Measurements from ENCODE around the gene KSR1. TPM values are rescaled to one million over a fixed set of nuclear protein-coding genes. Genes with fewer than 3 reads are reported as not detected.

The KSR1 gene
- total RNA-seq, 1 experiment from 2014 or later: 88.9 TPM

DNA sequence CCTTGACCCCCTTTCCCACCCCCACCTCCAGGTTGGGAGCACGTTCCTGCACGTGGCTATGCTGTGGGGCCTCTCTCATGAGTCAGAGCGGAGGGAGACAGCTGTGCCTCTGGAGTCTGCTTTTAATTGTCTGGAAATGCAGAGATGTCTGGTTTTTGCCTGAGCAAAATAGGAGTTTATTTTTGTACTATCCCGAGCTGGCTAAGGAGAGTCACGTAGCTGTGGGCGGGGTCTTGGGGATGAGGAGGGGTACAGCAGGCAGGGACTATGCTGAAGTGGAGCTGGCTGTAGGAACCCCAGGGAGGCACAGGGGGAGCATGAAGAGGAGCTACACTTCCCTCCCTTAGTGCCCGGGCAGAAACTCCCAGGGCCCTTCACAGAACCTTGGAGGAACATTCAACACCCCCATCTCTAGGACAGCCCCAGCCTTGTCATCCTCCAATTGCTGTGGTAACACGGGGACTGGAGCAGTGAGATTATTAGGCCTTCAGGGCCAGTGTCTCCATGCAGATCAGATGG is 130.0 kb downstream of the KSR1 start:
- Mint-ChIP-seq H3K4me1 (ENCODE audit: low read depth, unreplicated experiment) (no peaks in the 10 kb centered on the region), H3K27ac (ENCODE audit: unreplicated experiment) (no peak overlapping the region), H3K4me3 (ENCODE audit: unreplicated experiment) (no peak overlapping the region), H3K9me3 (ENCODE audit: unreplicated experiment) (no peaks in the 10 kb centered on the region), H3K36me3 (ENCODE audit: insufficient read depth, unreplicated experiment) (peaks cover 36% of the 10 kb centered on the region), H3K27me3 (ENCODE audit: insufficient read depth, unreplicated experiment) (no peaks in the 10 kb centered on the region)
- TF ChIP-seq, protein P1, sequence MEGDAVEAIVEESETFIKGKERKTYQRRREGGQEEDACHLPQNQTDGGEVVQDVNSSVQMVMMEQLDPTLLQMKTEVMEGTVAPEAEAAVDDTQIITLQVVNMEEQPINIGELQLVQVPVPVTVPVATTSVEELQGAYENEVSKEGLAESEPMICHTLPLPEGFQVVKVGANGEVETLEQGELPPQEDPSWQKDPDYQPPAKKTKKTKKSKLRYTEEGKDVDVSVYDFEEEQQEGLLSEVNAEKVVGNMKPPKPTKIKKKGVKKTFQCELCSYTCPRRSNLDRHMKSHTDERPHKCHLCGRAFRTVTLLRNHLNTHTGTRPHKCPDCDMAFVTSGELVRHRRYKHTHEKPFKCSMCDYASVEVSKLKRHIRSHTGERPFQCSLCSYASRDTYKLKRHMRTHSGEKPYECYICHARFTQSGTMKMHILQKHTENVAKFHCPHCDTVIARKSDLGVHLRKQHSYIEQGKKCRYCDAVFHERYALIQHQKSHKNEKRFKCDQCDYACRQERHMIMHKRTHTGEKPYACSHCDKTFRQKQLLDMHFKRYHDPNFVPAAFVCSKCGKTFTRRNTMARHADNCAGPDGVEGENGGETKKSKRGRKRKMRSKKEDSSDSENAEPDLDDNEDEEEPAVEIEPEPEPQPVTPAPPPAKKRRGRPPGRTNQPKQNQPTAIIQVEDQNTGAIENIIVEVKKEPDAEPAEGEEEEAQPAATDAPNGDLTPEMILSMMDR (IDR thresholded peaks at IDR 0.05; ENCODE audit: insufficient read depth in 1 of 2, low read depth in 1 of 2, low read length in 1 of 2, severe bottlenecking in 1 of 2, unreplicated experiment in 1 of 2): no peak
- DNase-seq: peak in 1 of 2 experiments; percentile 40
- intact Hi-C loops (cut with micrococcal nuclease; ENCODE audit: unreplicated experiment): no loop called here
- Histone ChIP-seq H3K4me3 (ENCODE audit: low read depth, low read length) (no peak overlapping the region), H3K9me3 (no peaks in the 10 kb centered on the region), H3K27me3 (replicated peaks; ENCODE audit: control insufficient read depth, insufficient read depth, low read length) (no peaks in the 10 kb centered on the region), H3K36me3 (ENCODE audit: control insufficient read depth, insufficient read depth, low read length) (peaks cover 1% of the 10 kb centered on the region; the same call in 1 of the 2 replicates), H3K4me1 (no peaks in the 10 kb centered on the region; the same call in 1 of the 2 replicates)
- no TSS peak for BruUV-seq (replicated peaks)
- ChIA-PET CTCF (interaction anchor here (0.8 to 1.5 kb wide), 4 partner anchors 9 to 130 kb away, joined by 3 to 5 read pairs (median 4); partner anchors contain the start of gene KSR1), POLR2A (no interaction called here)

DNA sequence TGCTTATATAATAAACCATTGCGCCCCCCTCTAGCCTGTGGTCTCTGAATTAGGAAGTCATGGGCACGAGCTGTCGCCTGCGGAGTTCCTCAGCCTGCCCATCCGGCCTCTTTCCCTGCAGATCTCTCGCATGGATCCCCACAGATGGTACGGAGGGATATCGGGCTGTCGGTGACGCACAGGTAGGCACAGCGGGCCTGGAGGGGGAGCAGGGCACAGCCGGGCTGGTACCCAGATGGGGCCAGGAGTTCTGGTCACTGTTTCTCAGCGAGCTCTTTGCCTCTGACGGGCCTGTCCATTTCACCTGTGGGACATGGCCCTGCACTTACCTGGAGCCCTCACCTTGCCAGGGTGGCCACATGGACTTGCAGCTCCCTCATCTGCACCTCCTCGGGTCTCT is 132.1 kb downstream of the KSR1 start:
- no peak overlapping the region for H3K27ac Mint-ChIP-seq (ENCODE audit: unreplicated experiment)
- peaks cover 1% of the 10 kb centered on the region; the same call in 1 of the 2 replicates for H3K36me3 ChIP-seq (ENCODE audit: control insufficient read depth, insufficient read depth, low read length)
- H3K9me3 Mint-ChIP-seq (ENCODE audit: unreplicated experiment): no peaks in the 10 kb centered on the region
- H3K36me3 Mint-ChIP-seq (ENCODE audit: insufficient read depth, unreplicated experiment): peaks cover 27% of the 10 kb centered on the region
- H3K4me1 Mint-ChIP-seq (ENCODE audit: low read depth, unreplicated experiment): no peaks in the 10 kb centered on the region
- DNase-seq: no peak
- no peak overlapping the region for H3K4me3 ChIP-seq (ENCODE audit: low read depth, low read length)
- ChIA-PET POLR2A (no interaction called here), CTCF (interaction anchor here (1.0 to 1.7 kb wide), 3 partner anchors 10 to 53 kb away, joined by 3 to 7 read pairs (median 3); no protein-coding TSS in a partner anchor)
- BruUV-seq (replicated peaks): no TSS peak
- H3K4me1 ChIP-seq: no peaks in the 10 kb centered on the region; the same call in 1 of the 2 replicates
- no peaks in the 10 kb centered on the region for H3K27me3 ChIP-seq (replicated peaks; ENCODE audit: control insufficient read depth, insufficient read depth, low read length)
- no peaks in the 10 kb centered on the region for H3K27me3 Mint-ChIP-seq (ENCODE audit: insufficient read depth, unreplicated experiment)
- H3K9me3 ChIP-seq: no peaks in the 10 kb centered on the region
- no peak overlapping the region for H3K4me3 Mint-ChIP-seq (ENCODE audit: unreplicated experiment)
- intact Hi-C loops (cut with micrococcal nuclease; ENCODE audit: unreplicated experiment): no loop called here
- TF ChIP-seq, protein P1 (IDR thresholded peaks at IDR 0.05; ENCODE audit: insufficient read depth in 1 of 2, low read depth in 1 of 2, low read length in 1 of 2, severe bottlenecking in 1 of 2, unreplicated experiment in 1 of 2): no peak

DNA sequence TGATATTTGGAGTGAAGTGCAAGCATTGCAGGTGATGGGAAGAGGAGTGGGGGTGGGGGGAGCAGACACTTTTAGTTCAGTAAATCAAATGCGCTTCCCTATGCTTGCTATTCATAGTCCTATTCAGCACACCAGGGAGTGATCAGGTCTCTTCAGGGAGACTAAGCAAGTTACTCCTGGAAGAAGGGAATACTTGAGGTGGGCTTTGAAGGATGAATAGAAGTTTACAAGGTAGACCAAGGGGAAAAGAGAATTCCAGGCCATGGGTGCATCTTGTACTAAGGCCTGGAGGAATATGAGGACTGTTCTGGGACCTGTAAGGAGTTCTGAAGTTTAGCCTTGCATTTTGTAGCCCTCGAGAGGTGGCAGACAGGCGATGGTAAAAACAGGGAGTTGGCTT is 134.6 kb downstream of the KSR1 start:
- Mint-ChIP-seq H3K4me1 (ENCODE audit: low read depth, unreplicated experiment) (no peaks in the 10 kb centered on the region), H3K27ac (ENCODE audit: unreplicated experiment) (no peak overlapping the region), H3K27me3 (ENCODE audit: insufficient read depth, unreplicated experiment) (no peaks in the 10 kb centered on the region), H3K9me3 (ENCODE audit: unreplicated experiment) (no peaks in the 10 kb centered on the region), H3K36me3 (ENCODE audit: insufficient read depth, unreplicated experiment) (peaks cover 7% of the 10 kb centered on the region), H3K4me3 (ENCODE audit: unreplicated experiment) (no peak overlapping the region)
- Histone ChIP-seq H3K27me3 (replicated peaks; ENCODE audit: control insufficient read depth, insufficient read depth, low read length) (no peaks in the 10 kb centered on the region), H3K36me3 (ENCODE audit: control insufficient read depth, insufficient read depth, low read length) (no peaks in the 10 kb centered on the region), H3K9me3 (no peaks in the 10 kb centered on the region), H3K4me1 (no peaks in the 10 kb centered on the region; the same call in 1 of the 2 replicates), H3K4me3 (ENCODE audit: low read depth, low read length) (no peak overlapping the region)
- TF ChIP-seq, protein P1 (IDR thresholded peaks at IDR 0.05; ENCODE audit: insufficient read depth in 1 of 2, low read depth in 1 of 2, low read length in 1 of 2, severe bottlenecking in 1 of 2, unreplicated experiment in 1 of 2): no peak
- CTCF ChIA-PET: interaction anchor here (0.6 to 2.5 kb wide), 4 partner anchors 9 to 298 kb away, joined by 3 to 12 read pairs (median 4); partner anchors contain the start of gene KSR1
- DNase-seq: no peak
- BruUV-seq (replicated peaks): no TSS peak
- intact Hi-C loops (cut with micrococcal nuclease; ENCODE audit: unreplicated experiment): no loop called here
- POLR2A ChIA-PET: no interaction called here

Measured in Caco-2 (cell line).